ENCODE results near the gene DTNA. TPM values are rescaled to one million over a fixed set of nuclear protein-coding genes. Genes with fewer than 3 reads are reported as not detected.
"Not testable (repeated sequence)": the region's sequence is repeated elsewhere in the genome, so short reads cannot be mapped to it uniquely, and the experiment has no call there.

The DTNA gene
- total RNA-seq, 2 experiments from 2014 or later: not detected

- ChIA-PET POLR2A (no interaction called here), CTCF (no interaction called here)
These were observed 10.1 kb downstream of the DTNA start for GRCh38 chr18:34720220-34720619.

- POLR2A ChIA-PET: no interaction called here
- CTCF ChIA-PET: no interaction called here
These were observed 13.0 kb downstream of the DTNA start for GRCh38 chr18:34723143-34723542.

GRCh38 chr18:34725737-34726136 is 15.6 kb downstream of the DTNA start:
- POLR2A ChIA-PET, CTCF ChIA-PET: not testable (repeated sequence)

GRCh38 chr18:34726286-34727004 is 16.3 kb downstream of the DTNA start:
- ChIA-PET POLR2A (no interaction called here), CTCF (no interaction called here)

- CTCF ChIA-PET: interaction anchor here (1.4 kb wide), 1 partner anchor 9 kb away, joined by 3 read pairs; no protein-coding TSS in a partner anchor
- POLR2A ChIA-PET: no interaction called here
These were observed 19.2 kb downstream of the DTNA start for GRCh38 chr18:34729264-34729663.

- POLR2A ChIA-PET: no interaction called here
- CTCF ChIA-PET: interaction anchor here (1.4 kb wide), 1 partner anchor 8 kb away, joined by 3 read pairs; no protein-coding TSS in a partner anchor
These were observed 19.8 kb downstream of the DTNA start for GRCh38 chr18:34729740-34730355.

GRCh38 chr18:34730774-34731173 is 20.7 kb downstream of the DTNA start:
- POLR2A ChIA-PET: no interaction called here
- CTCF ChIA-PET: interaction anchor here (0.7 kb wide), 1 partner anchor 607 kb away, joined by 3 read pairs; no protein-coding TSS in a partner anchor

GRCh38 chr18:34734056-34734455 is 24.0 kb downstream of the DTNA start:
- CTCF ChIA-PET: no interaction called here

GRCh38 chr18:34734526-34734925 is 24.4 kb downstream of the DTNA start:
- POLR2A ChIA-PET, CTCF ChIA-PET: not testable (repeated sequence)

More at GRCh38 chr18:34734056-34734455, 24.0 kb downstream of the DTNA start:
- POLR2A ChIA-PET: no interaction called here

GRCh38 chr18:34738175-34738894 is 28.2 kb downstream of the DTNA start:
- ChIA-PET CTCF (interaction anchor here (1.5 kb wide), 1 partner anchor 9 kb away, joined by 3 read pairs; no protein-coding TSS in a partner anchor), POLR2A (no interaction called here)

GRCh38 chr18:34740101-34740500 is 30.0 kb downstream of the DTNA start:
- ChIA-PET CTCF (no interaction called here), POLR2A (no interaction called here)

GRCh38 chr18:34740724-34741123 is 30.6 kb downstream of the DTNA start:
- CTCF ChIA-PET: no interaction called here
- POLR2A ChIA-PET: no interaction called here

- POLR2A ChIA-PET: no interaction called here
- CTCF ChIA-PET: no interaction called here
These were observed 31.3 kb downstream of the DTNA start for GRCh38 chr18:34741401-34741800.

- ChIA-PET CTCF (no interaction called here), POLR2A (no interaction called here)
These were observed 32.8 kb downstream of the DTNA start for GRCh38 chr18:34742891-34743341.

GRCh38 chr18:34744569-34744968 is 34.5 kb downstream of the DTNA start:
- POLR2A ChIA-PET: no interaction called here
- CTCF ChIA-PET: no interaction called here

GRCh38 chr18:34746614-34747013 is 36.5 kb downstream of the DTNA start:
- CTCF ChIA-PET: no interaction called here

GRCh38 chr18:34749721-34750120 is 39.6 kb downstream of the DTNA start:
- ChIA-PET CTCF (no interaction called here), POLR2A (no interaction called here)

More at GRCh38 chr18:34746614-34747013, 36.5 kb downstream of the DTNA start:
- POLR2A ChIA-PET: no interaction called here

- ChIA-PET POLR2A (no interaction called here), CTCF (no interaction called here)
These were observed 42.0 kb downstream of the DTNA start for GRCh38 chr18:34752056-34752455.

GRCh38 chr18:34754300-34754699 is 44.2 kb downstream of the DTNA start:
- POLR2A ChIA-PET: no interaction called here

GRCh38 chr18:34757666-34758065 is 47.6 kb downstream of the DTNA start:
- CTCF ChIA-PET: no interaction called here
- POLR2A ChIA-PET: no interaction called here

More at GRCh38 chr18:34754300-34754699, 44.2 kb downstream of the DTNA start:
- CTCF ChIA-PET: no interaction called here

GRCh38 chr18:34758378-34758948 is 48.4 kb downstream of the DTNA start:
- CTCF ChIA-PET: no interaction called here

More at GRCh38 chr18:34758378-34758948, 48.4 kb downstream of the DTNA start:
- POLR2A ChIA-PET: no interaction called here

All from activated CD8-positive, alpha-beta memory T cell treated with anti-CD3 and anti-CD28 coated beads for 36 hours (primary cell).